Cardiac septum (tissue), 1 donor: ENCODE results near the gene RPAP3. TPM values are rescaled to one million over a fixed set of nuclear protein-coding genes. Genes with fewer than 3 reads are reported as not detected.

ENCODE experiments used
- DNase-seq: peaks from one replicate; pipeline ENCODE4 v3.0.0-alpha.2; 2020; ENCODE audit warnings: low spot score
- intact Hi-C: fragments of 100-400 bp; cut with DNase I; formaldehyde crosslinking; loops from one replicate; pipeline ENCODE4 v1.14.0; 2022
- total RNA-seq: library from RNA; stranded (reverse); fragmentation: NEBNext Ultra II Directional; extraction: Animal tissue kit (Norgen Biotek cat#: 25700); gene quantifications from one replicate; pipeline ENCODE4 v1.2.1, GENCODE V29; 2021
- donor health status: DM: no; HTN: no; CAD: no.

The RPAP3 gene
- total RNA-seq, 1 donor from 2014 or later = 21.0 TPM

DNA sequence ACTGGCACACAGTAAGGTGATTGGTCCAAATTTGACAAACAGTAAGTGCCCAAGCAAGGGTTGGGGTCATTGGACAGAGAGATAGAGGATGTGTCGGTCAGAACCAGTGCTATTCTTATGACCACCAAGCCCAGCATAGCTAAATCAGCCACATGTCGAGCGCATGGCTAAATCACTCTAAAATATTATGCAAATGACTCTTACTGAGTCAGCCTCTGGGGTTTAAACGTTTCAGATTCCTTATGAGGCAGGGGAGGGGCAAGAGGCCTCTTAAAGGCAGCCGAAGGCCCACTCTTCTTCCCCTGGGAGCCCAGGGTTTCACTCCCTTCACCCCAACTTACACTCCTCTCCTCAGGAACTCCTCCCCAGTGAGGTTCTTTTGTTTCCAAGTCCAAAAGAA lies 20.1 kb upstream of the RPAP3 start:
- intact Hi-C loops = no loop called here
- DNase-seq = no peak

DNA sequence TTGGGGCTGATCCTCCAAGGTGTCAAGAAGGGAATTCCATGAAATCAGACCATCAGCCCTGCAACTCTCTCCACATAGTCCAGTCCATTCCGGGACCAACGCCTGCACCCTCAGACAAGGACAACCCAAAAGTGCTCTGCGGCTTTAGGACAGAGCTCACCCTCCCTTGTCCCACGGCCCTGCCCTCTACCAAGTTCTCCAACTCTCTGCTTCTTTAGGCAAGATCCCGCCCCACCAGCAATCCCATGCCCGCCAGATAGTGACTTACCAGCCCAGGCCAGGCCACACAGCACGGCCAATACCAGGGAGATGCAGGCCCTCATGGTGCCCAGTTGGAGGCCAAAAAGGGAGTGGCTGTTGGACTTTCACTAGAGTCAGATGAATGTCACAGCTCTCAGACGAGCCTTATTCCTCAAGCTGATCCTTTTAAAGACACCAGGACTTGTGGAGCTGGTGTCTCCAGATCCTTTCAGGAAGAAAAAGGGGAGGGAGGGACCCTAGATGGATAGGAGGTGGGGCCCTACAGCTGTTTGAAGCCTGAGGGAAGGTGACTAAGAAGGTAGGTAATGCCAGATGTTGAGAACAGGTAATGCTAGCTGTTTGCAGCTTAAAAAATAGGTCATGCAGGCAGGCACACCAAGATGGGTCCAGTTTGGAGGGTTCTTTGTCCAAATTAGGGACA lies 19.4 kb upstream of the RPAP3 start, which contains the start of gene ENDOU:
ENDOU (minus strand) TSS at position 400 of the 682 bp plus-strand sequence; CDS start at position 323, 77 bp downstream.
- intact Hi-C loops = no loop called here
- DNase-seq = peak; percentile 51

DNA sequence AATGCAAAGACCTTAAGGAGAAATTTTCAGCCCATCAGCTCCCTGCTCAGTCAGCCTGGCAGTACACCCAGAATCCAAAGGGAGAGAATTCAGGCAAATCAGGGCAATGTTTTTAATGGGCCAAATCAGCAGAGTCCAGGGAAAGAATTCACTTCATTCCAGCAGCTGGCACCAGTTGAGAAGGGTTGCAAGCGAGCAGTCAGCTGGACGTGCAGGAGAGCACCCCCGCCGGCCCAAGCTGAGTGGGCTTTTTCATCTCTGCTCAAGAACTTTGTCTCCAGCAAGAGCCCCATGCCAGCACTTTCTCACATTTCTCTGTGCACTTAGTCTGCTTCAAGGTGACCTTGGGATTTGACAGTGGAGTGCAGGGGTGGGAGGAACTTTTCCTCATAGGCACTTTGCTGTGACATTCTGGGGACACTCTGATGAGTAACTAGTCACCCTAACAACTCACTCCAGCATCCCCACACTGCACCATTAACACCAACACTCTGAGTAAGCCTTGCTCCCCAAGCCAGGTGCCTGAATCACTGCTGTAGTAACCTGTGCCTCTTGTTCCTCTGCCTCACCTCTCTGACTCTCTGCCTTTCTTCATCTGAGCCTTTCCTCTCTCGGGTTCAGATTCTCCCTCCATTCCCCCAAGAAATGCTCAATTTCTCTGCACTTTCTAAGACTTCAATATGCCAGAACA lies 17.3 kb upstream of the RPAP3 start:
- no peak for DNase-seq

DNA sequence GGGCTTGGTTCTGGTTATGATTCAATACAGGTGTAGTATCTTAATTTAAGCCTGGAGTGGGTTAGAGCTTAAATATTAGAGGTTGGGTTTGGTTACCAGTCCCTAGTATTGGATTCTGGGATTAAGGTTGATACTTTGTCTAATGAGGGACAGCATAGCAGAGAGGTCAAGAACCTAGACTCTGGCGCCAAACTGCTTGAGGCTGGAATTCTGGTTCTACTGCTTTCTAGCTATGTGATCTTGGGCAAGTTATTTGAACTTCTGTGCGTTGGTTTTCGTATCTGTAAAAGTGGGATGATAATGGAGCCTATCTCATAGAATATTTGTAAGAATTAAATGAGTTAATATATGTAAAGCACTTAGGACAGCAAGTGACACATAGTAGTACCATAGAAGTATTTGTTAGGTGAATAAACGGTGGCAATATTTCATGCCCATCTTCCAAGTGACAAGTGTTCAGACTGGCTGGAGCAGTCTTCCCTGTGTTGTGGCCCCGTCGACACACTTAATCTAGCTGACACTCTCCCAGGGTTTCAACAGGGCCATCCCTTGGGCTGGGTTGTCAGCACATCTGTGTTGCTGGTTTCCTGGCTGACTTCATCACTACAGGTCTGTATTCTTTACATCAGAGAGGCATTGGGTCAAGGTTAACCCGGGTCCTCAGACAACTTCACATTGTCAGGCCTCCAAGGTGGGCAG lies 16.5 kb upstream of the RPAP3 start:
- intact Hi-C loops = no loop called here

More for the DNA sequence above, 17.3 kb upstream of the RPAP3 start:
- intact Hi-C loops = no loop called here

DNA sequence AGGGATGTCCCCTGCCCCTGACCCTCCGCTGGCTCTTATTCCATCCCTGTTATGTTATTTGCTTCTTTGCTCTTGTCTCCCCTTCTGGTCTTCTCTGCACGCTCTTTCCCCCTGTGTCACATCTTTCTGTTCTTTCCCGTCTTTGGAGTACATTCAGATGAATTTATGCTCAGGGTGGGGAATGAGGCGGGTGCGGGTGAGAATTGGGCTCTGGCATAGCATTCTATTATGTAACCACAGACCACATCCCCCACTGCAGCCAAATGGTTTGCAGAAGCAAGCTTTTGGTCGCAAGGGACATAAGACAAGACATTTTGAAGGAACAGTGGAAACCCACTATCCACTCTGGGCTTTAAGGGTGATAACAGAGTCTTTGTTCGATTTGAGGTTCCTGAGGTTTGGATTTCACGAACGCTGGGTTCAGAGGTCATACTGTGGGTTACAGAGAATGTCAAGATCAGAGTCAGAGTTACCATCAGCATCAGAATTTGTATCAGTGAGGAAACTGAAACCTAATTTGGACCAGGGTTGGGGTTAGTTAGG lies 15.7 kb upstream of the RPAP3 start:
- DNase-seq = no peak
- intact Hi-C loops = no loop called here

More for the DNA sequence above, 16.5 kb upstream of the RPAP3 start:
- no peak for DNase-seq

DNA sequence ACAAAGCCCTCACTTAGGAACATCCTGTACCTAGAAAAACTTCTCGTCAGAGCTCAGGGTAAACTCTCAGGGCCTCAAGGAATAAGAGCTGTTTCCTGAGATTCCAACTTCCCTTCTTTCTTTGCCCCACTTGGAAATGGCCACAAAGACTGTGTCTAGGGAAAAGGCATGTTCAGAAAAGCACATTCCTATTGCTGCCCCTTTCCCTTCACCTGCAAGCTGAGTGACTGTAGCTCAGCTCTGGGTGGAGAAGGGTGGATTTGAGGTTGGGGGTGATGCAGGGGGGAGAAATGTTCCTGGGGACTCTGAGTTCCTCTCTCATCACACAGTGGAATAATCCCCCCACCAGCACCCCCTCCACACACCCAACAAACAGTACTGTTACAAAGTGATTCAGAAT lies 12.7 kb upstream of the RPAP3 start:
- intact Hi-C loops = no loop called here
- DNase-seq = no peak

DNA sequence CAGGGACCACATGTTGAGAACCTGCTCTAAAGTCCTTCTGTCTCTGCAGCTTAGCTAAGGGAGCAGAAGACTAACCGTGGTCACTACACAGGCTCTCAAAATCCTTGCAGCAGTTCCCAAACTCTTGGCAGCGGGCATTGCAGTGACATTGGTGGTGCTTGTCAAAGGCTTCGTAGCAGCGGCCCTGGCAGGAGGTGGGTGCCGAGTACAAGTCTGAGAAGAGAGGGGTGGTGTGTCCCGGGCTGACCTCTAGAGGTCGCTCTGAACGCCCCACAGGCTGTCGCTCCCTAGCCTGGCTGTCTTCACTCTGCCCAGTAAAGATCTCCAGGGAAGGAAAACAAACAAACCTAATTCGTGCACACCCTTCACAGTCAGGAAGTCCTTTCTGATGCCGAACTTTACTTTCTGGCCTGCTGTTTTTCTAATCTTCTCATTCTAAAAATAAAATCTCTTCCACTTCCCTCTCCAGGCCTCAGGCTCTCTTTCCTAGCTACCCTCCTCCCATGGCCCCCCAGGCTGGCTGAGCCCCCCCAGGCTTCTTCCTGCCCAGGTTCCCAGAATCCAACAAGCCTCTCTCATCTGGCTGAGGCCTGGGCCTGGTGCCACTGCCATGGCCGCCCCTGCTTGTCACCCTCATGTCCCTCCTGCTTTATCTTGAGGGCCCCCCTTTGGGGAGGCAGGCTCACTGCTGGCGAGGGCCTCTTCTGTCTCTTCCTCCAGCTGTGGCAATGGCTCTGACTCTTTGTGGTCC lies 11.8 kb upstream of the RPAP3 start:
- intact Hi-C loops = loop anchor here (1.0 to 2.0 kb wide), 3 partner anchors 20 to 120 kb away; no protein-coding TSS in a partner anchor
- DNase-seq = peak; percentile 89

DNA sequence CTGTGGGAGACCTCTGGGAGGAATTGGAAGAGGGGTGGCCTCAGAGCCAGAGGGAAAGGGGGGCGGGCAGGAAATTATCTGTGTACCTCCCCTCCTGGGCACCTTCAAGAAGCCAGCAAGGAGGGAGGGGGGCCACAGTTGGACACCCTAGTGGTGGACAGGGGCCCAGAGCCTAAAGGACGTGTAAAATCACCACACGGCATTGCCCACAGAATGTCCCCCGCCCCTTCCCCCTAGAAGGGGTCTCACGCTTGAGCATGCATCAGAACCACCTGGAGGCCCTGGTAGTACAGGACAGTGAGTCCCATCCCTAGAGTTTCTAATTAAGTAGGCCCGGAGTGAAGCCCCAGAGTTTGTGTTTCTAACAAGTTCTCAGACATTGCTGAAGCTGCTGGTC lies 11.2 kb upstream of the RPAP3 start:
- DNase-seq = no peak
- intact Hi-C loops = loop anchor here (1.0 to 2.0 kb wide), 3 partner anchors 20 to 120 kb away; no protein-coding TSS in a partner anchor

DNA sequence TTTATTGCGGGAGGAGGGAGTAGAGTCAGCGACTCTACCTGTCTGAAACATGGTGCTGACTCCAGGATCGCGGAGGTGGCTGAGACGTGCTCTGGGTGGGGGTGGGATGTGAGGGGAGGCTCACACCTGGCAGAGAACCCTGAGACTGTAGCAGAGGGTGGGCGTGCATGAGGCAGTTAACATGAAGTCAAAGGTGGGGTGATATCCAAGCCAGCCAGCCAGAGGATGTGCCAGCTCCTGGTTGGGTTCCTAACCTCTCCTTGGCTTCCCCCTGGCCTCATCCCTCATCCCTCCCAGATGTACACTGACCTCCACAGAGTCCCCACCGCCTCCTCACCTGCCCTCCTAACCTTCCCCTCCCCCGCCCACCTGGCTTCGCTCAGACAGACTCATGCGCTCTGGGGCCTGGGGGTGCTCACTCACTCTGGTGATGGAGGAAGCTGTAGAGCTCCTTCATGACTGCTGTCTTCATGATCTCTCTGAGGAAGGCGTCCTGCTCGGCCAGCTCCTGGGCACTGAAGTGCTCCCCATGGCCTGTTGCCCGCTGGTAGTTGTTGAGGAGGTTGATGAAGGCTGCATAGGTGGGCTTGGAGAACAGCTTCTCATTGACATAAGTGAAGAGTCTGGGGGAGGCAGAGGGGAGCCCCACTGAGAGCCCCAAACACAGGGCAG lies 10.2 kb upstream of the RPAP3 start:
- no peak for DNase-seq

DNA sequence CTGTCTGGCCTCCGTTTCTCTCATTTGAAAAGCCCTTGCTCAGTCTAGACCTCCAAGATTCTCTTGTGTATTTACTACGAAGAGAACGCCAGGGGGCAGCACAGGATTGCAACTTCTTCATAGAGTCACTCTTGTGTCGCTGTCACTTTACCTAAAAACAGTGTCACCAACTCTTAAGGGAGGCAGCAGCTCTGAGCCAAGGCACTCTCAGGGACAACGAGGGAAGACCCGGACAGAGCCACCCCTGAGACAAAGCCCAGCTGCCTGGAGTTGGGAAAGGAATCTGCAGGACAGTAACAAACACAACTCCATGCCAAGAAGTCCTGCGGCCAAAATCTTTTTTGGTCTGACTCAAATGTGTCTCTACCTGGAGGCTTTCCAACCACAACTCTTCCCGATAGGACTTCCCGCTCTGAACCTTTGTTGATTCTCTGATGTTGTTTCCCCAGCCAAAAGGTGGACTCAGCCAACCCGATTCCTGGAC lies 9.6 kb upstream of the RPAP3 start:
- peak; percentile 88 for DNase-seq
- intact Hi-C loops = loop anchor here (1.0 kb wide), 1 partner anchor 50 kb away; no protein-coding TSS in a partner anchor

More for the DNA sequence above, 10.2 kb upstream of the RPAP3 start:
- intact Hi-C loops = loop anchor here (1.0 to 2.0 kb wide), 2 partner anchors 49 to 63 kb away; no protein-coding TSS in a partner anchor

DNA sequence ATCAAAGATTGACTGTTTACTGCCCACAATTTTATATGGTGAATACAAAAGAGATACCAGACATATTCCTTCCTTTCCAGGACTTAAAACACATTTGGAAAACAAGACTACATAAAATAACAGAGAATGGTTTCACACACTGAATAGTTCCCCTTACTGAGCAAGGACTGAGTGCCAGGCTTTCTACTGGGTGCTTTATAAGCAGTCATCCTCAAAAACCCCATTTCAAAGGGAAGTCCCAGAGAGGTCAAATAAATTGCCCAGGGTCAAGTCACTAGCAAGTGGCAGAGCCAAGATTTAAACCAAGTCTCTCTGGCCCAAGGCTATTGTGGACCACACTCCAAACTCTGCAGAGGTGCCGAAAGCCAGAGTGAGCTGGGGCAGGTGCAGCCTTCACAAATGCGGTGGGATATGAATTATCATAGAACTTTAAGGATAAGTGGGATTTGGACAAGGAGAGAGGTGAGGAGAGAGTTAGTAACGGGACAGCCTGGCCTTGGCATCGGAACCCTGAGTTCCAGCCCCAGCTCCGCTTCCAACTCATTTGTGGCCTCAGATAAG lies 9.1 kb upstream of the RPAP3 start:
- intact Hi-C loops = loop anchor here (1.0 kb wide), 1 partner anchor 50 kb away; no protein-coding TSS in a partner anchor
- no peak for DNase-seq

DNA sequence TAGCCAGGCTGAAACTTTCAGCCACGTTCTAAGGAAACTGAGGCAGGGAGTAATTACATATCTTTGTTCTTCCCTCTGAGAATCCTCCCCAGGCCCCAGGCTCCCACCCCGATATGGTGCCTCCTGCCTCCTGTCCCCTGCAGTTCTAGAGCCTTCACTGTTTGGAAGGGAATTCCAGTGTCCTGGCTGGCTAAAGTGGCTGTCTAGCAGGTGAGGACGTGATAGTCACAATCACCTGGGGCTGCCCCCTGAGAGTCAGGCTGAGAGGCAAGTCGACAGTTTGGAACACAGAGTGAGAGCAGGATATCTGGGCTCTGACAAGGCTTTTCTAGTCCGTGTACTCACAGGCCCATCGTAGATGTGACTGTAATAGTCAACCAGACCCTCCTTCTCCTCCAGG lies 6.3 kb upstream of the RPAP3 start:
- DNase-seq = no peak
- intact Hi-C loops = no loop called here

DNA sequence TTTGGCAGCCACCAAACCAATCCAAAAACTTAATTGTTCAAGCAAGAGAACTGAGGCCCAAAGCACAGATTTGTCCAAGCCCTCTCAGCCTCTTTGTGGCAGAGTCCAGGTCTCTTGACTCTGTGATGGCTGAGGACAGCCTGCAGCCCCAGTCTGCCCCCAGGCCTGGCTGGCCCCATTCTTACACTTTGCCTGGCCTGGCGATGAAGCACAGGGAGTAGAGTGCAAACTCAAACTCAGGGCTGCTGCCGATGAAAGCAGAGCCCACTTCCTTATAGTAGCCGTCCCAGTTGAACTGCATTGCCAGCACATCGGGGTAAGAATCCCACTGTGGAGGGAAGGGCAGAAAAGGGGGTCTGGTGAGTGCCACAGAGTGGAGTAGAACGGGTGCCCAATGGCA lies 5.6 kb upstream of the RPAP3 start:
- intact Hi-C loops = no loop called here

DNA sequence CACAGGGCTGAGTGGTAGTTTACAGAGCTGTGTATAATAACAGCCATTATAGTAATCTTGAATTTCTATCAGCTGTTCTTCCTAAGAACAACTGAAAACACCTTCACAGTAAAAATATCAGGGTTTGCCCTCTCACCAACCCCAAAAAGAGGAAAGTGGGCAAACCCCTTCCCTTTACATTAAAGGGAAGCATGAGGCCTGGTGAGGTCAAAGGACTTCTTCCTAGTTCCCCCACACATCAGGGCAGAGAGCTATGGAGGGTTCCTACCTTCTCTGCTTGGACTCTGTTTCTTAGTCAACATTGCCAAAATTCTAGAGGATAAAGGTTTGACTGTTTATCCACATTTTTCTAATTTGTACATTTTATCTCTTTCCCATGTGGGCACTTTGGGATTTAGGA lies 4.4 kb upstream of the RPAP3 start:
- no peak for DNase-seq
- intact Hi-C loops = no loop called here

More for the DNA sequence above, 5.6 kb upstream of the RPAP3 start:
- DNase-seq = no peak

DNA sequence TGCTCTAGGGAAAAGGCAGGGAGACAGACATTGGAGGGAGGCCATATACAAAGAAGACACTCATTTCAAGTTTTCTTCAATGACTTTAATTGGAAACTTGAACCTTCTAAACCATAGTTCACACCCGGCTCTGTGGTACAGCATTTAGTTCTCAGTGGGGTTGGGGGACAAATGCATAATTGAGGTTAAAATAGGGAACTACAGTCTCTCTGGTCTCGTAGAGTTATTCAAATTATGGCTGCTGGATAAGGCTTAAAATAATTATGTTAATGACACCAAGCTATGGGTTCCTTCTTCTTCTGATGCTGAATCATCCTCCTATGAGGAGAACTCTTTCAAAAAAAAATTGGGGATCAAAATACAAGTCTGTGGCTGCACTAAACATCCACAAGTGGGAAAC lies 3.8 kb upstream of the RPAP3 start:
- DNase-seq = no peak
- intact Hi-C loops = no loop called here

DNA sequence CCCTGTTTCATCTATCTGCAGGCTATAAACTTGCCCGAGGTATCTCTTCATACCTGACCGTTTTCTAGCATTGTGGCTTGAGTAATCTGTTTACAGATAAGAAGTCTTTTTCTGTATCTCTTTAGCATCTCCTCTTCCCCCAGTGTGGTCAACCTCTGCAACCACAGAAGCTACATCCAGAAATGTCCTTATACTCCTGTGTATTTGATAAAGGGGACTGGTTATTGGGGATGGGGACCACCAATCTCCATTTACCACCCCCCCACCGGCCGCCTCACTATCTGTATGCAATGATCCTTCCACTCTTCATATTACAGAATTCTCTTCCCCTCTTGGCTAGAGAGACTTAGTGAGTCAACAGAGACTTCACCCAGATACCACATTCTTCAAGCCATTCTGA lies 3.4 kb upstream of the RPAP3 start:
- intact Hi-C loops = no loop called here
- no peak for DNase-seq

DNA sequence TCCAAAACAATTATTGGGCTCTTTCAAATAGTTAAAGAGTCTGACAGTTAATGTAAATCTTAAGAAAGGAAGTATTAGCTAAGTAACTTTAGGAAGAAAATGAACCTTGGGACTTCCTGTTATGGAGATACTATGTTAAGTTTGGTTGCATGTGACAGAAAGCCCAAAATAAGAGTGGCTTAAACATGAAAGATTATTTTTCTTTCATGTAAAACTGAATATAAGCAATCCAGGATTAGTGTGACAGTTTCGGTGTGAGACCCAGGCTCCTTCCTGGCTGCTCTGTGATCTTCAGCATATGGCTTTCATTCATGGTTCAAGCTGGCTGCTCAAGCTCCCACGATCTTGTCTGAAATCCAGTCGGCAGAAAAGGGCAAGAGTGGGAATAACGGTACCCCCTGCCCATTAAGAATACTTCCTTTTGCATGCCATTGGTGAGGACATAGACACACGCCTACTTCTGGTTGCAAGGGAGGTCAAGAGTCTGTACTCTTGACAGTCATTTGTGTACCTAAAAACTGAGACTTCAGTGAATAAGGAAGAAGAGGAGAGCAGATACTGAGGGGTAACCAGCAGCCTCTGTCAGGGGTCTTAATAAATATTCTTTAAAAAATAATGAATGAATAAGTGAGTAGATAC lies 2.2 kb upstream of the RPAP3 start:
- intact Hi-C loops = no loop called here
- DNase-seq = no peak

DNA sequence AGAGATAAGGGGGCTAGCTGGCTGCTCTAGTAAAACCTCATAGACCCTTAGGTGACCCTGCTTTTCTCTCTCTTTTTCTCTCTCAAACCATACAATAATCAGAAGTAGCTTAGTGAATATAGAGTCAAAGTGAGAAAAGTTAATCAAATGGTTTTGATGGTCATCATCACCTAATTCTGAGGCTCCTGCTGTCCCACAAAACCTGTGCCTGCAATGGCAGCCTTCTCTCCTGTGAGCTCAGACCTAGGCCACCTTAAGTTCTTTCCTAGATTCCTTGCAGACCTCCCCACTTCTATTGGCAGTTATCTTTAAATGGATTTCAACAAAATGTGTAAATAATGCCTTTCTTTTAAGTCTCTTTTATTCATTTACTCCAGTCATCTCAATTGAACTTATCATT lies 1.5 kb upstream of the RPAP3 start:
- no peak for DNase-seq
- intact Hi-C loops = no loop called here
